ENCODE data around the gene CREB5.

Gene CREB5

GRCh38 chr7:28766359-28766758, 354.0 kb downstream of the CREB5 start:
- Mint-ChIP-seq H3K27ac (no peak overlapping the region), H3K4me1 (ENCODE audit: low read depth) (no peaks in the 10 kb centered on the region), H3K9me3 (no peaks in the 10 kb centered on the region), H3K36me3 (ENCODE audit: low read depth) (no peaks in the 10 kb centered on the region), H3K4me3 (no peak overlapping the region), H3K27me3 (ENCODE audit: low read depth) (peaks cover 6% of the 10 kb centered on the region)
- no peak for DNase-seq (ENCODE audit: low spot score)

DNA sequence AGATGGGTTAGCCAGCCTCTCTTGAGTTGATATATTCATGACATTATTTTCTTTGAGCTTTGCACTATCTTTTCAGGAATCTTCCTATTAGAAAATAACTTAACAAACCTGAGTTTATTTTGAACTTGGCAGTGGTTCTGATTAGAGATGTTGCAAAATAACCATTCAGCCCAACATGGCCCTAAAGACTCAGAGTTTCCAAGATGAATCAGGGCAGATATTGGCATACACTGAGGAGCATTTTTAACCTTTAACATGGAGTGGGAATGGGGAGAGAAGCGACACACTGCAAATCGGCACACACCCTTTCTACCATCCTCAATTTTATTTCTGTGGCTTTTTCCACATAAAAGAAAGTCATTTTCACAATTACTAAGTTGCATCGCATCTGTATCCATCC, 355.0 kb downstream of the CREB5 start:
- Mint-ChIP-seq H3K36me3 (ENCODE audit: low read depth) (no peaks in the 10 kb centered on the region), H3K27me3 (ENCODE audit: low read depth) (peaks cover 6% of the 10 kb centered on the region), H3K27ac (no peak overlapping the region), H3K4me1 (ENCODE audit: low read depth) (no peaks in the 10 kb centered on the region), H3K9me3 (no peaks in the 10 kb centered on the region), H3K4me3 (no peak overlapping the region)
- DNase-seq (ENCODE audit: low spot score): no peak

- no peak for DNase-seq (ENCODE audit: low spot score)
- H3K4me3 Mint-ChIP-seq: no peak overlapping the region
- no peaks in the 10 kb centered on the region for H3K9me3 Mint-ChIP-seq
- H3K4me1 Mint-ChIP-seq (ENCODE audit: low read depth): no peaks in the 10 kb centered on the region
- H3K27ac Mint-ChIP-seq: no peak overlapping the region
- peaks cover 3% of the 10 kb centered on the region for H3K27me3 Mint-ChIP-seq (ENCODE audit: low read depth)
- no peaks in the 10 kb centered on the region for H3K36me3 Mint-ChIP-seq (ENCODE audit: low read depth)
Measured at GRCh38 chr7:28768577-28769147, 356.3 kb downstream of the CREB5 start.

DNA sequence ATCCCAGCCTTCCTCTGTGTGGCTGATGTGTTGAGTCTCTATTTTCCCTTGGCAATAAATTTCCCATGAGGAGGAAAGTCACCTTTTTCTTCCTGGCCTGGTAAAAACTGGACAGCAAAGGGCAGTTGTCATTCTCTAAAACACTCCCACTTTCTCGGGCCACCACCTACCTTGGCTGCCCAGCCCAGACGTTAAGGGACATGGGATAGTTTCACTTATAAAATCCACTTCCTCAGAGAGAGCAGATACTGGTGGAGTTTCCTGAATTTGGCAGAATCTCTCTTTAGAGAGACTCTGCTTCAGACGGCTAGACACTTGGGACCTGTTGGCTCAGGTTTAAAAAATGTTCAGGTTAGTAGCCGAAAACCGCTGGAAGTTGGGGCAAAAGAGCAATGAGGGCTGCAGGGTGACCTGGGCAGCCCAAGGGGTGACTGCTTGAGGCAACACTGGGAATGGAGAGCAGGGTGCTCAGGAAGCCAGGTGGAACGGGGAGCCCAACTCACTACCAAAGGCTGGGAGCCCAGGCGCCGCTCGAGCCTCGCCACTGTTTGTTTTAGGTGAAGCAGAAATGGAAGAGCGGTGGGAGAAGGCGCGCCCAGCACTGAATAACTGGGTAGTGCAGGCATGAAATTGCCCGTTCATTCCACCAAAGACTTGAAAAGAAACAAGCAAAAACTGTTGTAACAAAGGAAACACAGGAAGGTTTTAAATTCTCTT, 359.7 kb downstream of the CREB5 start:
- Mint-ChIP-seq H3K36me3 (ENCODE audit: low read depth) (no peaks in the 10 kb centered on the region), H3K4me1 (ENCODE audit: low read depth) (no peaks in the 10 kb centered on the region), H3K27me3 (ENCODE audit: low read depth) (peaks cover 3% of the 10 kb centered on the region), H3K4me3 (no peak overlapping the region), H3K9me3 (no peaks in the 10 kb centered on the region), H3K27ac (no peak overlapping the region)
- DNase-seq (ENCODE audit: low spot score): no peak

GRCh38 chr7:28773423-28774145, 361.3 kb downstream of the CREB5 start:
- Mint-ChIP-seq H3K27me3 (ENCODE audit: low read depth) (peaks cover under 1% of the 10 kb centered on the region), H3K4me1 (ENCODE audit: low read depth) (no peaks in the 10 kb centered on the region), H3K4me3 (no peak overlapping the region), H3K9me3 (no peaks in the 10 kb centered on the region), H3K36me3 (ENCODE audit: low read depth) (no peaks in the 10 kb centered on the region), H3K27ac (no peak overlapping the region)
- no peak for DNase-seq (ENCODE audit: low spot score)

DNA sequence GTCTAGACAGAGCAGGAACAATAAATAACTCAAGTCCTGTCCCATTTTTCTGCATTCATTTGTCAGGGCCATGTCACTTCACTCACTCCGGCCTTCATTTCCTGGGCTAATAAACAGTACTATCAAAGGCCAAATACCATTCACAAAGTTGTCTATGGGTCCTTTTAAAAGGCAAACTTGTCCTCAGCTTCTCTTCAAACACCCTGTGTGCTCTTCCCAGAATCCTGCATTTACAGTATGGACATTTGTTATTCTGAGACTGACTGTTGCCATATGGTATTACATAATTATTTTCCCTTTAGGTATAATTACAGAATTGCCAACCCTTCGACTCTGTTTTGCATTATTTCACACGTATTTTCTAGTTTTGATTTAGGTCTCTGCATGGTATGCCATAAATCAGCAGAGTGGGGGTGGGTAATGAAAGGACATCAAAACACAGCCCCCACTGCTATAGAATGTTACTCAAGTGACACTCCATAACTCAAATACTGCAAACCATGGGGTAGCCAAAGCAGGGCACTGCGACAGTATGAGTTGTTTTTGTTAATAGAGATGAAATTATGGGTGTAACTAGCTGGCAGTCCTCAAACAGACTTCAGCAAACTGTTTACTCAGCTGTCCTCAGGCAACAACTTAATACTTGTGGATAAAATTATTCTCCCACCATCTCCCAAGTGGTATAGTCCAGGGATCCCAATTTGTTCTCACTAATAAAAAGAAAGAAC, 362.1 kb downstream of the CREB5 start:
- Mint-ChIP-seq H3K9me3 (no peaks in the 10 kb centered on the region), H3K4me3 (no peak overlapping the region), H3K4me1 (ENCODE audit: low read depth) (no peaks in the 10 kb centered on the region), H3K27ac (no peak overlapping the region), H3K36me3 (ENCODE audit: low read depth) (no peaks in the 10 kb centered on the region), H3K27me3 (ENCODE audit: low read depth) (no peaks in the 10 kb centered on the region)
- DNase-seq (ENCODE audit: low spot score): no peak

- H3K4me3 Mint-ChIP-seq: no peak overlapping the region
Measured at GRCh38 chr7:28776463-28777157, 364.3 kb downstream of the CREB5 start.

GRCh38 chr7:28778786-28779185, 366.5 kb downstream of the CREB5 start:
- H3K9me3 Mint-ChIP-seq: no peaks in the 10 kb centered on the region
- H3K4me1 Mint-ChIP-seq (ENCODE audit: low read depth): no peaks in the 10 kb centered on the region
- no peaks in the 10 kb centered on the region for H3K27me3 Mint-ChIP-seq (ENCODE audit: low read depth)
- H3K27ac Mint-ChIP-seq: no peak overlapping the region
- H3K4me3 Mint-ChIP-seq: no peak overlapping the region
- no peak for DNase-seq (ENCODE audit: low spot score)
- H3K36me3 Mint-ChIP-seq (ENCODE audit: low read depth): no peaks in the 10 kb centered on the region

More at GRCh38 chr7:28776463-28777157, 364.3 kb downstream of the CREB5 start:
- DNase-seq (ENCODE audit: low spot score): no peak
- Mint-ChIP-seq H3K4me1 (ENCODE audit: low read depth) (no peaks in the 10 kb centered on the region), H3K36me3 (ENCODE audit: low read depth) (no peaks in the 10 kb centered on the region), H3K27ac (no peak overlapping the region), H3K9me3 (no peaks in the 10 kb centered on the region), H3K27me3 (ENCODE audit: low read depth) (no peaks in the 10 kb centered on the region)

DNA sequence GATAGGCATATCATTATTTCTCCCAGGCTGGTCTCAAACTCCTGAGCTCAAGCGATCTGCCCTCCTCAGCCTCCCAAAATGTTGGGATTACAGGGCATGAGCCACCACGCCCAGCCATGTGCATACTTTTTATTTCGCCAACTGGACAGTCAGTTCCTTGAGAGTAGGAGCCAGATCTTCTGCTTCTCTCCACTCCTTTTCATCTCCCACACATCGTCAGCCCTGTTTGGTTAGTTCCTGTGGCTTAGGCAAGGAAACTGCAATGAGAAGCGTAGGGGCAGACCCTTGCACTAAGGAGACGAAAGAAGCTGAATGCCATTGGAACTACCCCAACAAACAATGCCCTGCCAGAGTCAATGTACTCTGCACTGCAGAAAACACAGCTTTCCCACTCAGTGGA, 367.6 kb downstream of the CREB5 start:
- Mint-ChIP-seq H3K27ac (no peak overlapping the region), H3K4me1 (ENCODE audit: low read depth) (no peaks in the 10 kb centered on the region), H3K4me3 (no peak overlapping the region), H3K36me3 (ENCODE audit: low read depth) (no peaks in the 10 kb centered on the region), H3K27me3 (ENCODE audit: low read depth) (no peaks in the 10 kb centered on the region), H3K9me3 (no peaks in the 10 kb centered on the region)
- DNase-seq (ENCODE audit: low spot score): no peak

- H3K9me3 Mint-ChIP-seq: no peaks in the 10 kb centered on the region
- H3K4me1 Mint-ChIP-seq (ENCODE audit: low read depth): no peaks in the 10 kb centered on the region
- H3K4me3 Mint-ChIP-seq: no peak overlapping the region
- no peak overlapping the region for H3K27ac Mint-ChIP-seq
- DNase-seq (ENCODE audit: low spot score): no peak
- H3K27me3 Mint-ChIP-seq (ENCODE audit: low read depth): no peaks in the 10 kb centered on the region
- H3K36me3 Mint-ChIP-seq (ENCODE audit: low read depth): no peaks in the 10 kb centered on the region
Measured at GRCh38 chr7:28782362-28782761, 370.0 kb downstream of the CREB5 start.

DNA sequence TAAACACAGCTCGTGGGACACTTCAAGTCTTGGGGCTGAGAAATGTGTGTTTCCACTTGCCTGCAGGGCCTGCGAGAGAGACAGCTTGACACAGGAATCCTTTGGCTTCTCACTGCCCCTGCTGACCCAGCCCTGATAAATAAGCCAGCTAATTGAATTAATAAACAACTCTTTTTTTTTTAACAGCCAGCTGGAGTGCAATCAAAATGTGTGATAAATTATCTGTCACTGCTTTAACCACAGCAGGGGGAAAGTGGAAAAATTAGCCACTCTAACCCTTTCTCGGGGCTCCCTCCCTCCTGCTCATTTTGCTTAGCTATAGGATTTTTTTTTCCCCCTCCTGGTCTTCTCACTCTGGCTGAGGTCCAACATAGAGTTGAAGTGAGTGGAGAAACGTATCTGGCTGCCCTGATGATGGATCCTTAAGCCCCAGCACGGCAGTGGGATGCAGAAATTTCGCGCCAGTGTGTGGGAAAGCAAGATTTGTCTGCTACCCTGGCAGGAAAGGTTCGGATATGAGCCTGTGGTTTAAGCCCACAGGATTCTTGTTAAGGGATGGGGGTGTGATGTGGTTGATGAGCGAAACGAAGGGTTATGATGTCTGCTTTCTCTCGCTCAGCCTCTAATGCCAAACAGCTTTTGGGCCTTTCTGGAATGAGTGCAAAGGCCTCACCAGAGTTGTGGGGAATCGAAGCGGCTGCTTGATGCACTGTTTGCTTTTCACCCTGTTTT, 372.0 kb downstream of the CREB5 start:
- H3K4me1 Mint-ChIP-seq (ENCODE audit: low read depth): no peaks in the 10 kb centered on the region
- H3K27me3 Mint-ChIP-seq (ENCODE audit: low read depth): no peaks in the 10 kb centered on the region
- no peak overlapping the region for H3K27ac Mint-ChIP-seq
- H3K36me3 Mint-ChIP-seq (ENCODE audit: low read depth): no peaks in the 10 kb centered on the region
- no peak overlapping the region for H3K4me3 Mint-ChIP-seq
- DNase-seq (ENCODE audit: low spot score): peak; percentile 4
- no peaks in the 10 kb centered on the region for H3K9me3 Mint-ChIP-seq

DNA sequence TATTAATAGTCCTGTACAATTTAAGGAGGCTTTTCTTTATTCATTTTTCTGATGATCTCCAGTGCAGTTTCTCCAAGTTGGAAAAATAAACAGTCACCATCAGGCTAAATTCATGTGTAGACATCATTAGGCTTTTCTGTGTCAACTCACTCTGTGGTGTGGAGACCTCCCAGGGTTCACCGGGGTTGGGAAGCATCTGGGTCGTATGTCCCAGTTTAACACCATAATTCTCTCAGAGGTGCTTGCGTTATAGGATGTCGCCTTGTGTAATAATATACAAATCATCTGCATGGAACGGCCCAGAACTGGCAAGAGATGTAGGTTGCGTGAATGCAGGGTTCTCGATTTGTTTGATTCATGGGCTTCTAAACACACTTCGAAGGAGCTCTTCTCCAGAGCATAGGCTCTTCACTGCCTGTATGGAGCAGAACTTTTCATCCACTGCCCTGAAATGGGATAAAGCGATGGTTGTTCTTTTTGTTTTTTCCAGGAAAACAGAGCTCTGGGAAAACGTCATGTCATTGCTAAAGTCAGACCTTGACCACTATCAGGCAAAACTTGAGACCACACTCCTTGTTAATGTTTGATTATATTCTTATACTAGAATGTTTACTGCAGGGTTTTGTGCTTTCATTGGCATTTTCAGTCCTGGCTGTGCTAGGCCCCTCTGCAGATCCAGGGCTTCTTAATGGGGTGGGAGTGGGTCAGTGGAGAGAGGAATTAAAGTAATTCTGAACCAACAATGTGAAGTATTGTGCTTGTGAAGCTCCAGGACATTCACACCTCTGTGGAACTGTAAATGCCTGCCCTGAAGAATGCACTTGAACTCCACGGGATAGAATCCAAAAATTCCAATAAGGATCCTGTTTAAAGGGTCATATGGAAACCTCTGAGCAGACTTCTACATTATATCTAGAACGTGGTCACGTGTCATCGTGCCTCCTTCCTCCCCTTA, 373.0 kb downstream of the CREB5 start:
- no peaks in the 10 kb centered on the region for H3K36me3 Mint-ChIP-seq (ENCODE audit: low read depth)
- no peaks in the 10 kb centered on the region for H3K27me3 Mint-ChIP-seq (ENCODE audit: low read depth)
- H3K4me1 Mint-ChIP-seq (ENCODE audit: low read depth): no peaks in the 10 kb centered on the region
- no peak overlapping the region for H3K4me3 Mint-ChIP-seq
- no peak for DNase-seq (ENCODE audit: low spot score)
- H3K27ac Mint-ChIP-seq: no peak overlapping the region
- no peaks in the 10 kb centered on the region for H3K9me3 Mint-ChIP-seq

All from T-helper 2 cell treated with Interferon-gamma antibody and Interleukin-4, amounts not matched to agents 5 μg/mL and 100 μg/mL, for 36 hours (primary cell).